Measurements from ENCODE around the gene PIGB. TPM values are rescaled to one million over a fixed set of nuclear protein-coding genes. Genes with fewer than 3 reads are reported as not detected.
"Not testable (repeated sequence)": the region's sequence is repeated elsewhere in the genome, so short reads cannot be mapped to it uniquely, and the experiment has no call there.

Gene PIGB
- total and polyA plus RNA-seq, 2 of the 13 experiments (the other 11 are each of a cell fraction or from before 2014, with no cell fraction given) = 14.5 to 19.1 TPM

- H3K36me3 ChIP-seq (replicated peaks in 1 of 2; ENCODE audit: control insufficient read depth in 1 of 2, insufficient read depth in 2 of 2, low read length in 2 of 2); H3K4me2 ChIP-seq (ENCODE audit: low read depth, low read length); in situ Hi-C loops (cut with HindIII; ENCODE audit: extremely low pct_ligation_motif_present, low pct_unique_long_range_greater_than_20kb); H3K9ac ChIP-seq (ENCODE audit: insufficient read depth, low read depth, low read length); FAIRE-seq; CTCF ChIA-PET (ENCODE audit: low intra/inter-chr PET ratio, low total read pairs); ATAC-seq; H3K4me3 ChIP-seq (replicated peaks in 1 of 3; ENCODE audit: insufficient read depth in 1 of 3, low read depth in 2 of 3, low read length in 3 of 3); H3K9me3 ChIP-seq (ENCODE audit: low read length); H3K27me3 ChIP-seq (ENCODE audit: control insufficient read depth in 1 of 2, insufficient read depth in 2 of 2, low read length in 2 of 2); DNase-seq (ENCODE audit: low spot score); H4K20me1 ChIP-seq (ENCODE audit: insufficient read depth, low read length); H3K79me2 ChIP-seq (ENCODE audit: insufficient read depth, low read length); H2AFZ ChIP-seq (ENCODE audit: low read length); intact Hi-C loops (cut with micrococcal nuclease; ENCODE audit: unreplicated experiment); BruUV-seq (replicated peaks); H3K27ac ChIP-seq (ENCODE audit: extremely low read length, insufficient read depth, low read length): not testable (repeated sequence)
- TF ChIP-seq FOSL2 (CRISPR knock-in tag; IDR thresholded peaks at IDR 0.05) (peak; percentile 29; the same call in 1 of the 2 replicates), HMG20A (CRISPR knock-in tag; IDR thresholded peaks at IDR 0.05; ENCODE audit: borderline replicate concordance) (peak; percentile 23; the same call in 1 of the 2 replicates), RARA (CRISPR knock-in tag; IDR thresholded peaks at IDR 0.05) (0 out of 2 replicates have a peak, but pooled peaks have one; percentile 18)
- WGBS (ENCODE audit: low lambda C conversion rate) = 93% methylated on average over 2 of the region's 2 CpGs
- H3K4me1 ChIP-seq (ENCODE audit: insufficient read depth, low read length) = peaks cover 12% of the 10 kb centered on the region
- POLR2A ChIA-PET = interaction anchor here (1.2 kb wide), 1 partner anchor 60 kb away, joined by 3 read pairs; no protein-coding TSS in a partner anchor
Observed at GRCh38 chr15:55280589-55280988, 38.4 kb upstream of the PIGB start.

- Histone ChIP-seq H3K4me1 (ENCODE audit: insufficient read depth, low read length) (peaks cover 12% of the 10 kb centered on the region), H3K9ac (ENCODE audit: insufficient read depth, low read depth, low read length) (no peak overlapping the region), H3K9me3 (ENCODE audit: low read length) (no peaks in the 10 kb centered on the region), H2AFZ (ENCODE audit: low read length) (no peak overlapping the region), H3K36me3 (replicated peaks in 1 of 2; ENCODE audit: control insufficient read depth in 1 of 2, insufficient read depth in 2 of 2, low read length in 2 of 2) (no peaks in the 10 kb centered on the region), H3K27ac (ENCODE audit: extremely low read length, insufficient read depth, low read length) (no peak overlapping the region), H3K27me3 (ENCODE audit: control insufficient read depth in 1 of 2, insufficient read depth in 2 of 2, low read length in 2 of 2) (no peaks in the 10 kb centered on the region), H3K4me3 (replicated peaks in 1 of 3; ENCODE audit: insufficient read depth in 1 of 3, low read depth in 2 of 3, low read length in 3 of 3) (no peak overlapping the region), H4K20me1 (ENCODE audit: insufficient read depth, low read length) (no peaks in the 10 kb centered on the region), H3K79me2 (ENCODE audit: insufficient read depth, low read length) (no peaks in the 10 kb centered on the region), H3K4me2 (ENCODE audit: low read depth, low read length) (no peak overlapping the region)
- CTCF ChIA-PET (ENCODE audit: low intra/inter-chr PET ratio, low total read pairs) = no interaction called here
- FAIRE-seq (no peak), ATAC-seq (no peak), DNase-seq (ENCODE audit: low spot score) (no peak)
- intact Hi-C loops (cut with micrococcal nuclease; ENCODE audit: unreplicated experiment) (no loop called here), in situ Hi-C loops (cut with HindIII; ENCODE audit: extremely low pct_ligation_motif_present, low pct_unique_long_range_greater_than_20kb) (no loop called here)
- BruUV-seq (replicated peaks) = no TSS peak
- POLR2A ChIA-PET = no interaction called here
- TF ChIP-seq IRX3 (CRISPR knock-in tag; IDR thresholded peaks at IDR 0.05; ENCODE audit: borderline replicate concordance, low read depth) (no peak), ZFYVE20 (CRISPR knock-in tag; IDR thresholded peaks at IDR 0.05; ENCODE audit: borderline replicate concordance, low read depth) (no peak), SOX5 (CRISPR knock-in tag; IDR thresholded peaks at IDR 0.05; ENCODE audit: borderline replicate concordance) (no peak), ZNF781 (CRISPR knock-in tag; IDR thresholded peaks at IDR 0.05; ENCODE audit: borderline replicate concordance, not compliant biosample characterization) (no peak), NR0B2 (CRISPR knock-in tag; IDR thresholded peaks at IDR 0.05) (no peak), BHLHE40 (IDR thresholded peaks at IDR 0.05; ENCODE audit: low read length) (no peak), SALL2 (CRISPR knock-in tag; IDR thresholded peaks at IDR 0.05) (no peak), ZBTB38 (CRISPR knock-in tag; IDR thresholded peaks at IDR 0.05) (no peak), ARNTL (CRISPR knock-in tag; IDR thresholded peaks at IDR 0.05) (no peak), NONO (IDR thresholded peaks at IDR 0.05) (no peak), NONO (CRISPR knock-in tag; conservative IDR thresholded peaks at IDR 0.05) (no peak), MAX (IDR thresholded peaks at IDR 0.05) (no peak), FOXM1 (CRISPR knock-in tag; IDR thresholded peaks at IDR 0.05) (no peak), ZNF335 (CRISPR knock-in tag; IDR thresholded peaks at IDR 0.05) (no peak)
- TF ChIP-seq, protein P1, sequence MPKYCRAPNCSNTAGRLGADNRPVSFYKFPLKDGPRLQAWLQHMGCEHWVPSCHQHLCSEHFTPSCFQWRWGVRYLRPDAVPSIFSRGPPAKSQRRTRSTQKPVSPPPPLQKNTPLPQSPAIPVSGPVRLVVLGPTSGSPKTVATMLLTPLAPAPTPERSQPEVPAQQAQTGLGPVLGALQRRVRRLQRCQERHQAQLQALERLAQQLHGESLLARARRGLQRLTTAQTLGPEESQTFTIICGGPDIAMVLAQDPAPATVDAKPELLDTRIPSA (CRISPR knock-in tag; IDR thresholded peaks at IDR 0.05; ENCODE audit: borderline replicate concordance) = no peak
Observed at GRCh38 chr15:55281517-55282228, 37.3 kb upstream of the PIGB start.

All from HepG2 (cell line).